IMR-90 (cell line): ENCODE data around the gene ARFGAP3. TPM values are rescaled to one million over a fixed set of nuclear protein-coding genes. Genes with fewer than 3 reads are reported as not detected.

Experiments
- ATAC-seq: fragments of 200-7000 bp; cut with Tn5 transposase; 2 replicates; pipeline ENCODE4 v1.9.1; 2020; ENCODE audit warnings: low read depth, mild to moderate bottlenecking, moderate library complexity
- BruUV-seq: library from RNA; stranded (reverse); fragments of 400-500 nt; replicated peaks from 2 replicates; lab custom pipeline; 2021; lab: Mats Ljungman, UMichigan
- CTCF ChIA-PET: fragments of 300-600 bp; formaldehyde crosslinking; extraction: SDS; loops from one replicate; lab custom pipeline; 2021; ENCODE audit warnings: antibody characterized with exemption; lab: Yijun Ruan, JAX
- POLR2A ChIA-PET: fragments of 300-600 bp; sonication (Branson Sonifier 250); formaldehyde crosslinking; loops from one replicate; lab custom pipeline; 2022; ENCODE audit warnings: antibody characterized with exemption; ENCODE audit not compliant: unreplicated experiment; lab: Charles Lee
- DNase-seq: peaks from one replicate; pipeline ENCODE4 v3.0.0; 2013
- H2AFZ ChIP-seq: replicated peaks from 2 replicates; pipeline ENCODE3; 2013; ENCODE audit warnings: low read length, mild to moderate bottlenecking; ENCODE audit not compliant: poor library complexity
- H2AK5ac ChIP-seq: 2 replicates; pipeline ENCODE4 v1.6.1; 2013; ENCODE audit warnings: low read depth, low read length, inconsistent platforms
- H2AK9ac ChIP-seq: replicated peaks from 2 replicates; pipeline ENCODE3; 2013; ENCODE audit warnings: mild to moderate bottlenecking, low read depth, low read length, moderate library complexity; ENCODE audit not compliant: poor library complexity
- H2BK120ac ChIP-seq: 2 replicates; pipeline ENCODE4 v1.6.1; 2013; ENCODE audit warnings: low read depth, low read length, inconsistent platforms
- H2BK15ac ChIP-seq: 3 replicates; pipeline ENCODE4 v1.6.1; 2013; ENCODE audit warnings: low read depth, low read length, inconsistent platforms
- H2BK20ac ChIP-seq: 2 replicates; pipeline ENCODE4 v1.6.1; 2013; ENCODE audit warnings: low read depth, mild to moderate bottlenecking, inconsistent platforms, low read length, moderate library complexity
- H2BK5ac ChIP-seq: 2 replicates; pipeline ENCODE4 v1.6.1; 2013; ENCODE audit warnings: mild to moderate bottlenecking, low read depth, low read length, inconsistent platforms; ENCODE audit not compliant: poor library complexity, severe bottlenecking
- H3K14ac ChIP-seq: replicated peaks from 2 replicates; pipeline ENCODE4 v1.6.1; 2013; ENCODE audit warnings: low read depth, low read length, inconsistent platforms
- H3K18ac ChIP-seq: 2 replicates; pipeline ENCODE4 v1.6.1; 2013; ENCODE audit warnings: low read depth, low read length, control low read depth
- H3K23ac ChIP-seq: 2 replicates; pipeline ENCODE4 v1.6.1; 2013; ENCODE audit warnings: low read depth, low read length, inconsistent platforms
- H3K27ac ChIP-seq: 2 replicates; pipeline ENCODE4 v1.5.1; 2013; ENCODE audit warnings: mild to moderate bottlenecking, control low read depth, low read length; ENCODE audit not compliant: insufficient read depth
- H3K27me3 ChIP-seq: 2 replicates; pipeline ENCODE4 v1.6.1; 2013; ENCODE audit warnings: low read length; ENCODE audit not compliant: control insufficient read depth, insufficient read depth
- H3K36me3 ChIP-seq: 2 replicates; pipeline ENCODE4 v1.6.1; 2013; ENCODE audit warnings: low read length, mixed read lengths; ENCODE audit not compliant: control insufficient read depth, insufficient read depth
- H3K4ac ChIP-seq: 2 replicates; pipeline ENCODE4 v1.6.1; 2013; ENCODE audit warnings: low read depth, low read length, inconsistent platforms
- H3K4me1 ChIP-seq: 2 replicates; pipeline ENCODE4 v1.6.1; 2013; ENCODE audit warnings: low read length, mixed read lengths; ENCODE audit not compliant: control insufficient read depth, insufficient read depth
- H3K4me2 ChIP-seq: 2 replicates; pipeline ENCODE4 v1.6.1; 2013; ENCODE audit warnings: low read depth, mild to moderate bottlenecking, control low read depth, low read length, moderate library complexity
- H3K4me3 ChIP-seq: 2 replicates; pipeline ENCODE4 v1.5.1; 2013; ENCODE audit warnings: low read depth, mild to moderate bottlenecking, control low read depth, low read length, moderate library complexity; ENCODE audit not compliant: insufficient read depth
- H3K56ac ChIP-seq: 2 replicates; pipeline ENCODE4 v1.6.1; 2013; ENCODE audit warnings: low read length, inconsistent platforms; ENCODE audit not compliant: insufficient read depth; ENCODE audit errors: extremely low read depth
- H3K79me1 ChIP-seq, 2 experiments: 2 replicates each; pipeline ENCODE4 v1.6.1; 2013; ENCODE audit warnings: low read length in 2 of 2, inconsistent platforms in 1 of 2, low read depth in 1 of 2
- H3K9ac ChIP-seq: 2 replicates; pipeline ENCODE4 v1.6.1; 2013; ENCODE audit warnings: low read depth, low read length, control low read depth
- H3K9me1 ChIP-seq: 2 replicates; pipeline ENCODE4 v1.6.1; 2013; ENCODE audit warnings: low read length, inconsistent platforms; ENCODE audit not compliant: insufficient read depth
- H3K9me3 ChIP-seq: 2 replicates; pipeline ENCODE4 v1.6.1; 2013; ENCODE audit warnings: low read length; ENCODE audit not compliant: control insufficient read depth, insufficient read depth
- H4K20me1 ChIP-seq: 2 replicates; pipeline ENCODE4 v1.6.1; 2013; ENCODE audit warnings: low read length, inconsistent platforms; ENCODE audit not compliant: insufficient read depth
- H4K5ac ChIP-seq: 2 replicates; pipeline ENCODE4 v1.6.1; 2013; ENCODE audit warnings: mild to moderate bottlenecking, low read depth, low read length, control low read depth
- H4K8ac ChIP-seq, 2 experiments: 2 replicates each; pipeline ENCODE4 v1.6.1; 2013; ENCODE audit warnings: low read depth in 2 of 2, low read length in 2 of 2, control low read depth in 1 of 2, inconsistent platforms in 1 of 2
- H4K91ac ChIP-seq: 2 replicates; pipeline ENCODE4 v1.6.1; 2013; ENCODE audit warnings: low read depth, low read length, inconsistent platforms; ENCODE audit not compliant: insufficient read depth
- BHLHE40 ChIP-seq: fragments of 150-350 bp; IDR thresholded peaks from 2 replicates; pipeline ENCODE4 v1.6.1; 2016; ENCODE audit warnings: mild to moderate bottlenecking, low read depth, low read length
- CEBPB ChIP-seq: IDR thresholded peaks from 2 replicates; pipeline ENCODE4 v1.6.1; 2012; ENCODE audit warnings: low read depth, low read length, improper control_type of control experiment
- CHD1 ChIP-seq: IDR thresholded peaks from 2 replicates; pipeline ENCODE4 v1.6.1; 2012; ENCODE audit warnings: low read depth, low read length, improper control_type of control experiment
- CTCF ChIP-seq: conservative IDR thresholded peaks from 2 replicates; pipeline ENCODE4 v1.5.1; 2012; ENCODE audit warnings: mild to moderate bottlenecking, low read depth, low read length, improper control_type of control experiment
- ELK1 ChIP-seq: fragments of 150-350 bp; IDR thresholded peaks from 2 replicates; pipeline ENCODE4 v1.6.1; 2016; ENCODE audit warnings: low read depth, mild to moderate bottlenecking, low read length, moderate library complexity, borderline replicate concordance
- FOS ChIP-seq: fragments of 150-350 bp; IDR thresholded peaks from 2 replicates; pipeline ENCODE4 v1.6.1; 2016; ENCODE audit warnings: low read depth, low read length
- MAFK ChIP-seq: IDR thresholded peaks from 2 replicates; pipeline ENCODE4 v1.6.1; 2012; ENCODE audit warnings: low read depth, low read length, improper control_type of control experiment
- MAZ ChIP-seq: IDR thresholded peaks from 2 replicates; pipeline ENCODE4 v1.6.1; 2012; ENCODE audit warnings: low read depth, mild to moderate bottlenecking, low read length, improper control_type of control experiment, moderate library complexity, borderline replicate concordance
- MXI1 ChIP-seq: IDR thresholded peaks from 2 replicates; pipeline ENCODE4 v1.6.1; 2012; ENCODE audit warnings: low read depth, mild to moderate bottlenecking, low read length, moderate library complexity, borderline replicate concordance
- NFE2L2 ChIP-seq: fragments of 150-350 bp; IDR thresholded peaks from 2 replicates; pipeline ENCODE4 v1.6.1; 2016; ENCODE audit warnings: low read depth, mild to moderate bottlenecking, low read length
- POLR2A ChIP-seq: IDR thresholded peaks from 2 replicates; pipeline ENCODE4 v1.6.1; 2012; ENCODE audit warnings: mild to moderate bottlenecking, low read depth, low read length
- RAD21 ChIP-seq: IDR thresholded peaks from 2 replicates; pipeline ENCODE4 v1.6.1; 2012; ENCODE audit warnings: low read length, improper control_type of control experiment
- RCOR1 ChIP-seq: IDR thresholded peaks from 2 replicates; pipeline ENCODE4 v1.6.1; 2012; ENCODE audit warnings: mild to moderate bottlenecking, low read length, improper control_type of control experiment; ENCODE audit not compliant: insufficient replicate concordance
- SMC3 ChIP-seq: fragments of 150-350 bp; IDR thresholded peaks from 2 replicates; pipeline ENCODE4 v1.6.1; 2016; ENCODE audit warnings: low read depth, mild to moderate bottlenecking, antibody characterized with exemption, low read length, moderate library complexity
- USF2 ChIP-seq: fragments of 150-350 bp; IDR thresholded peaks from 2 replicates; pipeline ENCODE4 v1.6.1; 2017; ENCODE audit warnings: mild to moderate bottlenecking, antibody characterized with exemption, low read length, low read depth
- WGBS, 2 experiments: methylation state at CpG; one replicate each; pipeline versions ENCODE4 v1.1.5 to v1.1.7; 2013; ENCODE audit warnings: missing lambda C conversion rate in 2 of 2; ENCODE audit not compliant: insufficient read length in 1 of 2; ENCODE audit errors: extremely low coverage in 2 of 2; 5-methylcytosine and 5-hydroxymethylcytosine counted together
- dilution Hi-C: fragments of 300-500 bp; cut with HindIII; formaldehyde crosslinking; loops from one replicate; pipeline ENCODE4 v1.14.3; 2018; ENCODE audit warnings: low sequenced_read_pairs; ENCODE audit not compliant: unreplicated experiment
- in situ Hi-C: fragments of 300-500 bp; cut with MboI; formaldehyde crosslinking; loops from 3 replicates; pipeline ENCODE4 v1.14.3; 2019; ENCODE audit warnings: low sequenced_read_pairs, inconsistent platforms, mixed read lengths
- intact Hi-C: fragments of 100-400 bp; cut with micrococcal nuclease; formaldehyde crosslinking; loops from 2 replicates; pipeline ENCODE4 v1.10.0; 2022
- polyA plus RNA-seq, 3 experiments: library from polyadenylated mRNA; depleted of rRNA; stranded (reverse); fragments of >200 nt; gene quantifications; 2 replicates each; pipeline ENCODE4 v1.2.3, GENCODE V29; 2012; ENCODE audit warnings: low replicate concordance in 1 of 3
- total RNA-seq: library from RNA; depleted of rRNA; stranded (reverse); fragments of >200 nt; gene quantifications from 2 replicates; pipeline ENCODE4 v1.2.3, GENCODE V29; 2012

Gene ARFGAP3
- total and polyA plus RNA-seq, 2 of the 4 experiments (the other 2 are of a cell fraction): 50.0 to 70.1 TPM

DNA sequence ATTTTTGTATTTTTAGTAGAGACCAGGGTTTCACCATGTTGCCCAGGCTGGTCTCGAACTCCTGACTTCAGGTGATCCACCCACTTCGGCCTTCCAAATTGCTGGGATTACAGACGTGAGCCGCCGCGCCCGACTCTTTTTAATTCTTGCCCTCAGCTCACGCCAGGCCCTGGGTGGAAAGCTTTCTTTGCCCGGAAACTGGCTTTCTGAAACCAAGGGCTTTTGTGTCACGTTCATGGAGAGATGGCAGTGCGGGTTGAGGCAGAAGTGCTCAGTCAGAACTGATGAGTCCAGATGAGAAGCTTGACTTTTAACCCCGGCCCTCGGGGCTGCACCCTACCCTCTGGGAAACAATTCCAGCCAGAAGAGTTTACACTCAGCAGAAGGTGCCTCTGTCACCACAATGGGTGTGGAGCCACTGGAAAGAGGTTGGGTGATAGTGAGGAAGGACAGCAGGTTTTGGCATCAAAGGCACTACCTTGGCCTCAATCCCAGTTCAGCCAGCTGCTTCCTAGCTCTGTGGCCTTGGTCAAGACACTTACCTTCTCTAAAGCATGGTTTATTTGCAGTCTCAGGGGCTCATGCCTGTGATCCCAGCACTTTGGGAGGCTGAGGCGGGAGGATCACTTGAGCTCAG, 890 bp upstream of the ARFGAP3 start:
- ATAC-seq: no peak
- Histone ChIP-seq H2AK9ac (no peak overlapping the region), H3K27ac (no peak overlapping the region), H3K79me1 (peaks cover 0 to 51% of the 10 kb centered on the region in 2 experiments; a peak in 3 of 4 replicates), H3K27me3 (no peaks in the 10 kb centered on the region), H2AFZ (no peak overlapping the region), H3K56ac (no peak overlapping the region), H2BK20ac (no peak overlapping the region), H3K14ac (no peak overlapping the region), H3K9me3 (0 out of 2 replicates have a peak, but pooled peaks cover 2% of the 10 kb centered on the region), H3K4me3 (no peak overlapping the region), H3K4me1 (peaks cover 5% of the 10 kb centered on the region; the same call in 1 of the 2 replicates), H4K8ac (peak overlapping the region in 1 of 2 experiments; percentile 93; a peak in 1 of 4 replicates), H4K5ac (no peak overlapping the region; the same call in 1 of the 2 replicates), H4K20me1 (peaks cover 32% of the 10 kb centered on the region), H3K23ac (no peak overlapping the region), H4K91ac (no peak overlapping the region), H2BK5ac (no peak overlapping the region), H3K4ac (peak overlapping the region; percentile 11; the same call in 1 of the 2 replicates), H2AK5ac (peak overlapping the region; percentile 98), H3K36me3 (0 out of 2 replicates have a peak, but pooled peaks cover 2% of the 10 kb centered on the region), H3K9ac (no peak overlapping the region), H3K18ac (no peak overlapping the region), H2BK120ac (no peak overlapping the region), H3K9me1 (peaks cover 19% of the 10 kb centered on the region; the same call in 1 of the 2 replicates), H2BK15ac (no peak overlapping the region), H3K4me2 (no peak overlapping the region)
- in situ Hi-C loops (no loop called here), dilution Hi-C loops (no loop called here), intact Hi-C loops (no loop called here)
- POLR2A ChIA-PET: no interaction called here
- CTCF ChIA-PET: no interaction called here
- 99% methylated on average over 11 of the region's 14 CpGs; no CpG with 5 or more reads in 1 of the 2 experiments for WGBS, 2 experiments
- no TSS peak for BruUV-seq
- no peak for DNase-seq
- TF ChIP-seq CHD1: no peak
- TF ChIP-seq MXI1: no peak
- TF ChIP-seq MAFK: no peak
- TF ChIP-seq MAZ: no peak
- TF ChIP-seq SMC3: no peak
- TF ChIP-seq NFE2L2: no peak
- TF ChIP-seq POLR2A: no peak
- TF ChIP-seq CEBPB: no peak
- no peak for TF ChIP-seq ELK1
- no peak for TF ChIP-seq RCOR1
- TF ChIP-seq USF2: no peak
- TF ChIP-seq RAD21: no peak
- TF ChIP-seq CTCF: no peak
- no peak for TF ChIP-seq FOS
- TF ChIP-seq BHLHE40: no peak
